HepG2 (cell line): ENCODE measurements around the gene TIMM44. TPM values are rescaled to one million over a fixed set of nuclear protein-coding genes. Genes with fewer than 3 reads are reported as not detected.

ENCODE experiments used
- CENPT ChIP-seq: sonication (generic); formaldehyde crosslinking; IDR thresholded peaks from 2 replicates; pipeline ENCODE4 v1.8.0; 2022; ENCODE audit warnings: low read depth, mild to moderate bottlenecking, moderate library complexity, missing genetic modification reagents
- CERS6 ChIP-seq: sonication (generic); formaldehyde crosslinking; IDR thresholded peaks from 2 replicates; pipeline ENCODE4 v1.5.0; 2020; ENCODE audit warnings: missing genetic modification reagents
- KLF11 ChIP-seq: IDR thresholded peaks from 2 replicates; pipeline ENCODE4 v1.6.1; 2016; ENCODE audit warnings: missing compliant biosample characterization
- MEIS1 ChIP-seq: sonication (generic); formaldehyde crosslinking; IDR thresholded peaks from 2 replicates; pipeline ENCODE4 v1.9.0; 2021; ENCODE audit warnings: mild to moderate bottlenecking, missing genetic modification reagents, moderate library complexity, borderline replicate concordance
- MTF2 ChIP-seq: sonication (generic); formaldehyde crosslinking; IDR thresholded peaks from 2 replicates; pipeline ENCODE4 v1.5.0; 2020; ENCODE audit warnings: missing genetic modification reagents, borderline replicate concordance
- MYC ChIP-seq: sonication (generic); formaldehyde crosslinking; IDR thresholded peaks from 2 replicates; pipeline ENCODE4 v1.9.0; 2021; ENCODE audit warnings: missing genetic modification reagents, borderline replicate concordance
- ONECUT2 ChIP-seq: sonication (generic); formaldehyde crosslinking; IDR thresholded peaks from 2 replicates; pipeline ENCODE4 v1.4.0; 2020; ENCODE audit warnings: missing genetic modification reagents
- REST ChIP-seq, 2 experiments: IDR thresholded peaks; 2 replicates each; pipeline ENCODE4 v1.6.1; 2011 to 2012; ENCODE audit warnings: low read length in 2 of 2, borderline replicate concordance in 1 of 2, low read depth in 1 of 2, mild to moderate bottlenecking in 1 of 2, moderate library complexity in 1 of 2
- REXO4 ChIP-seq: sonication (generic); formaldehyde crosslinking; IDR thresholded peaks from 2 replicates; pipeline ENCODE4 v1.8.0; 2022; ENCODE audit warnings: missing genetic modification reagents, mild to moderate bottlenecking, borderline replicate concordance
- SOX6 ChIP-seq, 2 experiments: fragments of 450-650 bp in 1 of 2; sonication (generic) in 1 of 2; formaldehyde crosslinking in 1 of 2; IDR thresholded peaks; 2 replicates each; pipeline versions ENCODE4 v1.4.0 to v1.6.1; 2017 to 2020; ENCODE audit warnings: antibody characterized with exemption in 1 of 2, mild to moderate bottlenecking in 1 of 2, missing genetic modification reagents in 1 of 2
- TBX3 ChIP-seq: fragments of 450-650 bp; IDR thresholded peaks from 2 replicates; pipeline ENCODE4 v1.6.1; 2017; ENCODE audit warnings: antibody characterized with exemption, mild to moderate bottlenecking, inconsistent platforms, borderline replicate concordance
- TMF1 ChIP-seq: sonication (generic); formaldehyde crosslinking; IDR thresholded peaks from 2 replicates; pipeline ENCODE4 v1.8.1; 2022; ENCODE audit warnings: low read depth, missing genetic modification reagents
- ZC3H13 ChIP-seq: sonication (generic); formaldehyde crosslinking; IDR thresholded peaks from 2 replicates; pipeline ENCODE4 v1.8.1; 2023; ENCODE audit warnings: mild to moderate bottlenecking, missing genetic modification reagents, moderate library complexity
- ZNF343 ChIP-seq: sonication (generic); formaldehyde crosslinking; IDR thresholded peaks from 2 replicates; pipeline ENCODE4 v1.4.0; 2020; ENCODE audit warnings: mild to moderate bottlenecking, missing genetic modification reagents
- ZNF431 ChIP-seq: sonication (generic); formaldehyde crosslinking; IDR thresholded peaks from 2 replicates; pipeline ENCODE4 v1.9.0; 2022; ENCODE audit warnings: missing genetic modification reagents, low read depth, mild to moderate bottlenecking, borderline replicate concordance
- ZNF891 ChIP-seq: sonication (generic); formaldehyde crosslinking; IDR thresholded peaks from 2 replicates; pipeline ENCODE4 v1.5.0; 2020; ENCODE audit warnings: mild to moderate bottlenecking, missing genetic modification reagents
- polyA plus RNA-seq, 8 experiments: library from polyadenylated mRNA; depleted of rRNA in 3 of 8; stranded (reverse) in 7 of 8; unstranded in 1 of 8; fragments of >200 nt; fragmentation: Illumina TruSeq in 4 of 8; extraction: Trizol in 4 of 8; gene quantifications; 2 replicates each; pipeline versions ENCODE4 v1.2.1 to v1.2.3, GENCODE V29; 2011 to 2016; ENCODE audit warnings: low read depth in 4 of 8, missing spikeins in 1 of 8, mixed read lengths in 1 of 8; ENCODE audit not compliant: insufficient read depth in 1 of 8
- total RNA-seq, 5 experiments: library from RNA; depleted of rRNA; stranded (reverse); fragments of >200 nt; fragmentation: Illumina TruSeq; extraction: Trizol; gene quantifications; 2 replicates each; pipeline ENCODE4 v1.2.3, GENCODE V29; 2016; ENCODE audit warnings: low read depth in 1 of 5
- TF ChIP-seq, protein P1 (sequence below): sonication (generic); formaldehyde crosslinking; IDR thresholded peaks from 2 replicates; pipeline ENCODE4 v1.5.1; 2020; ENCODE audit warnings: missing genetic modification reagents, mild to moderate bottlenecking, borderline replicate concordance
- TF ChIP-seq, protein P2 (sequence below): sonication (generic); formaldehyde crosslinking; IDR thresholded peaks from 2 replicates; pipeline ENCODE4 v1.5.0; 2020; ENCODE audit warnings: missing genetic modification reagents
- TF ChIP-seq, protein P3 (sequence below): sonication (generic); formaldehyde crosslinking; IDR thresholded peaks from 2 replicates; pipeline ENCODE4 v1.4.0; 2020; ENCODE audit warnings: missing genetic modification reagents

The TIMM44 gene
- total and polyA plus RNA-seq, 2 of the 13 experiments (the other 11 are each of a cell fraction or from before 2014, with no cell fraction given) = 42.9 to 72.6 TPM

GRCh38 chr19:7918615-7919421 lies 24.6 kb downstream of the TIMM44 start (continued):
- no peak; a peak in 1 of 4 replicates for TF ChIP-seq REST (IDR thresholded peaks at IDR 0.05; ENCODE audit: borderline replicate concordance in 1 of 2, low read depth in 1 of 2, low read length in 2 of 2)
- no peak for TF ChIP-seq TBX3
- no peak for TF ChIP-seq MTF2 (CRISPR knock-in tag)
- no peak for TF ChIP-seq ONECUT2 (CRISPR knock-in tag)
- no peak for TF ChIP-seq SOX6 (IDR thresholded peaks at IDR 0.05)
- TF ChIP-seq SOX6 (CRISPR knock-in tag; IDR thresholded peaks at IDR 0.05) = peak; percentile 15; the same call in 1 of the 2 replicates
- TF ChIP-seq MYC (CRISPR knock-in tag) = peak; percentile 57; the same call in 1 of the 2 replicates
- 0 out of 2 replicates have a peak, but pooled peaks have one; percentile 6 for TF ChIP-seq CENPT
- TF ChIP-seq ZNF343 = 0 out of 2 replicates have a peak, but pooled peaks have one; percentile 22
- TF ChIP-seq REXO4 (CRISPR knock-in tag) = no peak
- TF ChIP-seq TMF1 (CRISPR knock-in tag) = no peak
- no peak for TF ChIP-seq CERS6 (CRISPR knock-in tag)
- TF ChIP-seq ZNF431 (CRISPR knock-in tag) = 0 out of 2 replicates have a peak, but pooled peaks have one; percentile 69
- TF ChIP-seq, protein P1, sequence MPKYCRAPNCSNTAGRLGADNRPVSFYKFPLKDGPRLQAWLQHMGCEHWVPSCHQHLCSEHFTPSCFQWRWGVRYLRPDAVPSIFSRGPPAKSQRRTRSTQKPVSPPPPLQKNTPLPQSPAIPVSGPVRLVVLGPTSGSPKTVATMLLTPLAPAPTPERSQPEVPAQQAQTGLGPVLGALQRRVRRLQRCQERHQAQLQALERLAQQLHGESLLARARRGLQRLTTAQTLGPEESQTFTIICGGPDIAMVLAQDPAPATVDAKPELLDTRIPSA (CRISPR knock-in tag) = 0 out of 2 replicates have a peak, but pooled peaks have one; percentile 26
- TF ChIP-seq, protein P2, sequence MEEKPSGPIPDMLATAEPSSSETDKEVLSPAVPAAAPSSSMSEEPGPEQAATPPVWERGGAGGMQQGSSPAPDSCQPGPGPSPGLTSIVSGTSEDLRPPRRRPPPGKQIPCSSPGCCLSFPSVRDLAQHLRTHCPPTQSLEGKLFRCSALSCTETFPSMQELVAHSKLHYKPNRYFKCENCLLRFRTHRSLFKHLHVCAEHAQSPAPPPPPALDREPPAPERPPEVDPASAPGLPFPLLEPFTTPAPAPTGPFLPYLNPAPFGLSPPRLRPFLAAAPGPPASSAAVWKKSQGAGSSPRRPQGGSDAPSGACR (CRISPR knock-in tag) = 0 out of 2 replicates have a peak, but pooled peaks have one; percentile 12
- TF ChIP-seq KLF11 (CRISPR knock-in tag) = no peak
- TF ChIP-seq, protein P3, sequence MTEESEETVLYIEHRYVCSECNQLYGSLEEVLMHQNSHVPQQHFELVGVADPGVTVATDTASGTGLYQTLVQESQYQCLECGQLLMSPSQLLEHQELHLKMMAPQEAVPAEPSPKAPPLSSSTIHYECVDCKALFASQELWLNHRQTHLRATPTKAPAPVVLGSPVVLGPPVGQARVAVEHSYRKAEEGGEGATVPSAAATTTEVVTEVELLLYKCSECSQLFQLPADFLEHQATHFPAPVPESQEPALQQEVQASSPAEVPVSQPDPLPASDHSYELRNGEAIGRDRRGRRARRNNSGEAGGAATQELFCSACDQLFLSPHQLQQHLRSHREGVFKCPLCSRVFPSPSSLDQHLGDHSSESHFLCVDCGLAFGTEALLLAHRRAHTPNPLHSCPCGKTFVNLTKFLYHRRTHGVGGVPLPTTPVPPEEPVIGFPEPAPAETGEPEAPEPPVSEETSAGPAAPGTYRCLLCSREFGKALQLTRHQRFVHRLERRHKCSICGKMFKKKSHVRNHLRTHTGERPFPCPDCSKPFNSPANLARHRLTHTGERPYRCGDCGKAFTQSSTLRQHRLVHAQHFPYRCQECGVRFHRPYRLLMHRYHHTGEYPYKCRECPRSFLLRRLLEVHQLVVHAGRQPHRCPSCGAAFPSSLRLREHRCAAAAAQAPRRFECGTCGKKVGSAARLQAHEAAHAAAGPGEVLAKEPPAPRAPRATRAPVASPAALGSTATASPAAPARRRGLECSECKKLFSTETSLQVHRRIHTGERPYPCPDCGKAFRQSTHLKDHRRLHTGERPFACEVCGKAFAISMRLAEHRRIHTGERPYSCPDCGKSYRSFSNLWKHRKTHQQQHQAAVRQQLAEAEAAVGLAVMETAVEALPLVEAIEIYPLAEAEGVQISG (CRISPR knock-in tag) = peak; percentile 58
- no peak for TF ChIP-seq MEIS1 (CRISPR knock-in tag)
- no peak for TF ChIP-seq ZNF891 (CRISPR knock-in tag)
- TF ChIP-seq ZC3H13 = no peak; the same call in 1 of the 2 replicates
